Endometrium (tissue), 2 donors: ENCODE results near the gene C1GALT1.
"Not testable (repeated sequence)": the region's sequence is repeated elsewhere in the genome, so short reads cannot be mapped to it uniquely, and the experiment has no call there.

Experiments
- FAIRE-seq: peaks from 2 replicates; lab custom pipeline; 2012; peaks lifted over from hg19 to GRCh38; lab: Jason Lieb, UNC
- donor health status: control.
- donor health status: control.

Gene C1GALT1

GRCh38 chr7:7182156-7183060 is at the start of gene C1GALT1:
C1GALT1 (plus strand) TSS chr7:7182544; CDS start chr7:7234320, 51,776 bp downstream.
- no peak for FAIRE-seq

- no peak for FAIRE-seq
Measured at GRCh38 chr7:7134046-7134445, 48.3 kb upstream of the C1GALT1 start.

GRCh38 chr7:7135074-7135473 is 47.3 kb upstream of the C1GALT1 start:
- no peak for FAIRE-seq

- FAIRE-seq, result not testable (repeated sequence)
Measured at GRCh38 chr7:7135924-7136323, 46.4 kb upstream of the C1GALT1 start.

DNA sequence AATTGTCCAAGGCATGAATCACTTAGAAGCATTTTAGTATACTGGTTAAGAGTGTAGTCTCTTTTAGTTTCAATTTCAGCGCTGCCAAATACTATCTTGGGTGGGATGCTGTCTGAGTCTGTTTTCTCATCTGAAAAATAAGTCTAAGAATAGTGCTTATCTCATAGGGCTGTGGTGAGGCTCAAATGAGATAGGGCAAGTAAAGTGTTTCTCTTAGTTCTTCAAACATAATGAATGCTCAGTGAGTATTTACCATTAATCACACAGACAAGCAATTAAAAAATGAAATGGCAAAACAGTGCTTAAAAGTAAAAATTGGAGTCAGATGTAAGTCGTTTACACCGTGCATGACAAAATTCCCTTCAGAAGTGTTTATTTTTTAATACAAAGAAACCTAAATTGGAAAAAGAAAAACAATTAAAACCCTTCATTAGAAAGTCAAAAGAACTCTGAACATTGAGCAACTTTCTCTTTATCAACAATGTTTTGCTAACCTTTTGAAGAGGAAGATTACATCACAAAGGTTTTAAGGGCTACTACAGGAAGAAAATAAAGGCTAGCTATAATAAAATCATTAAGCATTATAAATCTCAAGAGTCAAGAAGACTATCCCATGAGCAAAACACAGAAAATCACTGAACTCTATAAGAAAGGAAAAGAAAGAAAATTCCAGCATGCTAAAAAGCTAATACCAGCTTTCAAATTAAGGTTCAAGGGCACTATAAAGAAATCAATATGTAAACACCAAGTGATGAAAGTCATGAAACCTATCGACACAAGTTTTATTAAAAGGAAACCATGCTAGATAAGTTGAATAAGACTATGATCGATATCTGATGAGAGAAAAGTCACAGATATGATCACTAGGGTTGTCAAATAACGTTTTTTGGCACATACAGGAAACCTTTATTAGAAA is 45.6 kb upstream of the C1GALT1 start:
- peak; percentile 26 for FAIRE-seq

GRCh38 chr7:7138897-7139296 is 43.4 kb upstream of the C1GALT1 start:
- FAIRE-seq, result no peak

GRCh38 chr7:7143404-7143803 is 38.9 kb upstream of the C1GALT1 start:
- FAIRE-seq, result not testable (repeated sequence)

DNA sequence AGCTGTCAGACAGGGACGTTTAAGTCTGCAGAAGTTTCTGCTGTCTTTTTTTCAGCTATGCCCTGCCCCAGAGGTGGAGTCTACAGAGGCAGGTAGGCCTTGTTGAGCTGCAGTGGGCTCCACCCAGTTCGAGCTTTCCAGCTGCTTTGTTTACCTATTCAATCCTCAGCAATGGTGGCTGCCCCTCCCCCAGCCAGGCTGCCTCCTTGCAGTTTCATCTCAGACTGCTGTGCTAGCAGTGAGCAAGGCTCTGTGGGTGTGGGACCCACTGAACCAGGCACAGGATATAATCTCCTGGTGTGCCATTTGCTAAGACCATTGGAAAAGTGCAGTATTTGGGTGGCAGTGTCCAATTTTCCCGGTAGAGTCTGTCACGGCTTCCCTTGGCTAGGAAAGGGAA is 37.2 kb upstream of the C1GALT1 start:
- FAIRE-seq, result not testable (repeated sequence)

DNA sequence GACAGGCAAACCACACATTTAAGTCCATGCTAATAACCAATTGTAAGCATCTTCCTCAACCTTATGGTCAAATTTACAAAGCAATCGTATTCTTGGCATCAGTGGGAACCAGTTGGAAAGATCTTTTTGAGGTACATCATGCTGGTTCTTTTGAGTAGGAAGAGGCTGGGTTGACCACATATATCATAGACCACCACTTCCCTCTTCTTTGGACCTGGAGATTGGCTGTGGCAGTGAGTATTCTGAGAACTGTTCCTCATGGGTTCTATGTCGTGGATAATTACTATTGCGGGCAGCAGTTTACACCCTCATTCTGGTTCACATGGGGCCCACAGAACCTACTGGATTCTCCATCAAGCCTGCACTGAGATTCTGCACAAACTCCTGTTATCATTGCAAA is 35.5 kb upstream of the C1GALT1 start:
- no peak for FAIRE-seq

GRCh38 chr7:7148798-7149481 is 33.4 kb upstream of the C1GALT1 start:
- no peak for FAIRE-seq

- no peak for FAIRE-seq
Measured at GRCh38 chr7:7151285-7151684, 31.1 kb upstream of the C1GALT1 start.

DNA sequence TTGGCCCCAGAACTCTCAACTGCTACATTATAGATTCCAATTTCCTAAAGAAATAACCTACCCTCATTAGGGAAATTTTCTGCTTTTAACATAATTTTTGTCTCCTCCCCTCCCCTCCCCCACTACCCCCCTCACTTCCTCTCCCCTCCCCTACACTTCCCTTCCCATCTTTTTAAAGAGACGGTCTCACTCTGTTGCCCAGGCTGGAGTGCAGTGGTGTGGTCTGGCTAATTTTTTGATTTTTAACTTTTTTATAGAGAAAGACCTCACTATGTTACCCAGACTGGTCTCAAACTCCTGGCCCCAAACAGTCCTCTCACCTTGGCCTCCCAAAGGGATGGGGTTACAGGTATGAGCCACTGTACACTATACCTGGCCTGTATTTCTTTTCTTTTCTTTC is 30.5 kb upstream of the C1GALT1 start:
- no peak for FAIRE-seq

GRCh38 chr7:7152315-7152714 is 30.0 kb upstream of the C1GALT1 start:
- FAIRE-seq, result no peak

- not testable (repeated sequence) for FAIRE-seq
Measured at GRCh38 chr7:7154355-7154754, 28.0 kb upstream of the C1GALT1 start.

GRCh38 chr7:7156663-7157062 is 25.7 kb upstream of the C1GALT1 start:
- no peak for FAIRE-seq

DNA sequence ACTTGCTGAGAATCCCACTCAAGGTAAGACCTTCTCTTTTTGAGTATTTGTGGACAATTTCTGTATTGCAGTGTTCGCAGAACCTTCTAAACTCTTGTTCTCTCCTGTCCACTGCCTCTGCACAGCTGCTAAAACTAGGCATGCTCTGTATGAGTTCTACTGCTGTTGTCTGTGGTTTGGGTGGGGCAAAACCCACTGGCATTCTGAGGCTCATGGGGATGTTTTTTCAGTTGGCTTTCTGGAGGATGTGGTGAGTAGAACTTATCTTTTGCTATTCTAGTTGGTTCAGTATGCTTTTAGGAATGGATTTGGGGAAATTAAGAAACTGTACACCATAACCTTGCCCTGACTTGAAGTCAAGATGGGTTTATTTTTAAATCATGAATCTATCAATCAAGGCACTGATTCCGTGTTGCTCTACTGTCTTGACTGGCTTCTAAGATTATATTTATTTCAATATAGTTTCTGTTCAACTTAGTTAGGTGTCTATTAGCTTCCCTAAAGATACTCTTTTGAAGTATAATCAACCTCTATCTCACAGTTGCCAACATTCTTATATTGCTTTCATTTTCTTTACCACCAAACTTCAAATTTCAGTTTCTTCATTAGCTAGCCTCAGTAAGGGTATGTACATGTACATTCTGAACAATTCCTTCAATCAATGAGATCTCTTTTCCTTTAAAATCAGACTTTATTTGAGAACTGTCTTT is 25.0 kb upstream of the C1GALT1 start:
- no peak for FAIRE-seq

GRCh38 chr7:7157887-7158271 is 24.5 kb upstream of the C1GALT1 start:
- FAIRE-seq, result no peak

- no peak for FAIRE-seq
Measured at GRCh38 chr7:7159063-7159658, 23.2 kb upstream of the C1GALT1 start.

- FAIRE-seq, result no peak
Measured at GRCh38 chr7:7164591-7164990, 17.8 kb upstream of the C1GALT1 start.

DNA sequence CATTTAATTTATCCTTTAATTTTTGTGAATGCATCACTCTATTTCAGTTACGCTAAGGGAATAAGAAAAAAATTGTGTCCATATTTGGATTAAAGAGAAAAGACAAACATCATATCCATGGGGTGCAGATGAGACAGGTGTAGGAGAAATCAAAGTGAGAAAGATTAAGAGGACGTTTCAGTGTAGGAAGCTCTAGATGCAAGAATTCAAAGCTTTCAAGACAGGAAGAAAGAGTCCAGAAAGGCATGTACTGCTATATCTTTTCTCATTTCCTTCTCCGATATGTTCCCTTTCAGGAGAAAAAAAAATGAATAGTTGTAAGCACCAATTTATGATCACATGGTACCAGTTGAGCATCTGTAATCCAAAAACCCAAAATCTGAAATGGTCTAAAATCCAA is 17.0 kb upstream of the C1GALT1 start:
- no peak for FAIRE-seq

DNA sequence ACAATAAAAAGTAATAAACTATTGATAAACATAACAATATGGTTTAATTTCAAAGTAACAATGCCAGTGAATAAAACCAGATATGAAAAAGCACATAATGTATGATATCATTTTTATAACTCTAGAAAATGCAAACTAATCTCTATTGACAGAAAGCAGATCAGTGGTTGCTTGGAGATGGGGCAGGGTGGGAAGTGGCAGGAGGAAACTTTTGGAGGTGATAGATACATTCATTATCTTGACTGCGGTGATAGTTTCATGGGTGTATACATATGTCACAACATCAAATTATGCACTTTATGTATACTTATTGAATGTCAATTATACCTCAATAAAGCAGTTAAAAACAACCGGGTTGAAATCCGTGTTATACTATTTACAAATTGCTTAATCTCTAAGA is 16.0 kb upstream of the C1GALT1 start:
- FAIRE-seq, result no peak
